OCI-LY7 (cell line): ENCODE measurements around the gene GIT2.
"Not testable (repeated sequence)": the region's sequence is repeated elsewhere in the genome, so short reads cannot be mapped to it uniquely, and the experiment has no call there.

Source experiments
- CTCF ChIP-seq: fragments of 200-600 bp; sonication (generic); conservative IDR thresholded peaks from 2 replicates; pipeline ENCODE4 v1.5.1; 2014; ENCODE audit warnings: mild to moderate bottlenecking, antibody characterized with exemption, low read length, moderate library complexity, mixed read lengths
- EZH2phosphoT487 ChIP-seq: fragments of 200-600 bp; sonication (generic); IDR thresholded peaks from 2 replicates; pipeline ENCODE4 v1.6.1; 2018; ENCODE audit warnings: low read depth, borderline replicate concordance, mild to moderate bottlenecking, mixed run types, antibody characterized with exemption, low read length, moderate library complexity, mixed read lengths

GRCh38 chr12:109899345-109899744 is 96.8 kb downstream of the GIT2 start:
- TF ChIP-seq CTCF, EZH2phosphoT487: not testable (repeated sequence)
